IMR-90 (cell line): ENCODE measurements around the gene LSM14A. TPM values are rescaled to one million over a fixed set of nuclear protein-coding genes. Genes with fewer than 3 reads are reported as not detected.

ENCODE experiments used
- ATAC-seq: fragments of 200-7000 bp; cut with Tn5 transposase; 2 replicates; pipeline ENCODE4 v1.9.1; 2020; ENCODE audit warnings: low read depth, mild to moderate bottlenecking, moderate library complexity
- BruUV-seq: library from RNA; stranded (reverse); fragments of 400-500 nt; replicated peaks from 2 replicates; lab custom pipeline; 2021; lab: Mats Ljungman, UMichigan
- CTCF ChIA-PET: fragments of 300-600 bp; formaldehyde crosslinking; extraction: SDS; loops from one replicate; lab custom pipeline; 2021; ENCODE audit warnings: antibody characterized with exemption; lab: Yijun Ruan, JAX
- POLR2A ChIA-PET: fragments of 300-600 bp; sonication (Branson Sonifier 250); formaldehyde crosslinking; loops from one replicate; lab custom pipeline; 2022; ENCODE audit warnings: antibody characterized with exemption; ENCODE audit not compliant: unreplicated experiment; lab: Charles Lee
- DNase-seq: peaks from one replicate; pipeline ENCODE4 v3.0.0; 2013
- H2AFZ ChIP-seq: replicated peaks from 2 replicates; pipeline ENCODE3; 2013; ENCODE audit warnings: low read length, mild to moderate bottlenecking; ENCODE audit not compliant: poor library complexity
- H2AK5ac ChIP-seq: 2 replicates; pipeline ENCODE4 v1.6.1; 2013; ENCODE audit warnings: low read depth, low read length, inconsistent platforms
- H2AK9ac ChIP-seq: replicated peaks from 2 replicates; pipeline ENCODE3; 2013; ENCODE audit warnings: mild to moderate bottlenecking, low read depth, low read length, moderate library complexity; ENCODE audit not compliant: poor library complexity
- H2BK120ac ChIP-seq: 2 replicates; pipeline ENCODE4 v1.6.1; 2013; ENCODE audit warnings: low read depth, low read length, inconsistent platforms
- H2BK15ac ChIP-seq: 3 replicates; pipeline ENCODE4 v1.6.1; 2013; ENCODE audit warnings: low read depth, low read length, inconsistent platforms
- H2BK20ac ChIP-seq: 2 replicates; pipeline ENCODE4 v1.6.1; 2013; ENCODE audit warnings: low read depth, mild to moderate bottlenecking, inconsistent platforms, low read length, moderate library complexity
- H2BK5ac ChIP-seq: 2 replicates; pipeline ENCODE4 v1.6.1; 2013; ENCODE audit warnings: mild to moderate bottlenecking, low read depth, low read length, inconsistent platforms; ENCODE audit not compliant: poor library complexity, severe bottlenecking
- H3K14ac ChIP-seq: replicated peaks from 2 replicates; pipeline ENCODE4 v1.6.1; 2013; ENCODE audit warnings: low read depth, low read length, inconsistent platforms
- H3K18ac ChIP-seq: 2 replicates; pipeline ENCODE4 v1.6.1; 2013; ENCODE audit warnings: low read depth, low read length, control low read depth
- H3K23ac ChIP-seq: 2 replicates; pipeline ENCODE4 v1.6.1; 2013; ENCODE audit warnings: low read depth, low read length, inconsistent platforms
- H3K27ac ChIP-seq: 2 replicates; pipeline ENCODE4 v1.5.1; 2013; ENCODE audit warnings: mild to moderate bottlenecking, control low read depth, low read length; ENCODE audit not compliant: insufficient read depth
- H3K27me3 ChIP-seq: 2 replicates; pipeline ENCODE4 v1.6.1; 2013; ENCODE audit warnings: low read length; ENCODE audit not compliant: control insufficient read depth, insufficient read depth
- H3K36me3 ChIP-seq: 2 replicates; pipeline ENCODE4 v1.6.1; 2013; ENCODE audit warnings: low read length, mixed read lengths; ENCODE audit not compliant: control insufficient read depth, insufficient read depth
- H3K4ac ChIP-seq: 2 replicates; pipeline ENCODE4 v1.6.1; 2013; ENCODE audit warnings: low read depth, low read length, inconsistent platforms
- H3K4me1 ChIP-seq: 2 replicates; pipeline ENCODE4 v1.6.1; 2013; ENCODE audit warnings: low read length, mixed read lengths; ENCODE audit not compliant: control insufficient read depth, insufficient read depth
- H3K4me2 ChIP-seq: 2 replicates; pipeline ENCODE4 v1.6.1; 2013; ENCODE audit warnings: low read depth, mild to moderate bottlenecking, control low read depth, low read length, moderate library complexity
- H3K4me3 ChIP-seq: 2 replicates; pipeline ENCODE4 v1.5.1; 2013; ENCODE audit warnings: low read depth, mild to moderate bottlenecking, control low read depth, low read length, moderate library complexity; ENCODE audit not compliant: insufficient read depth
- H3K56ac ChIP-seq: 2 replicates; pipeline ENCODE4 v1.6.1; 2013; ENCODE audit warnings: low read length, inconsistent platforms; ENCODE audit not compliant: insufficient read depth; ENCODE audit errors: extremely low read depth
- H3K79me1 ChIP-seq, 2 experiments: 2 replicates each; pipeline ENCODE4 v1.6.1; 2013; ENCODE audit warnings: low read length in 2 of 2, inconsistent platforms in 1 of 2, low read depth in 1 of 2
- H3K9ac ChIP-seq: 2 replicates; pipeline ENCODE4 v1.6.1; 2013; ENCODE audit warnings: low read depth, low read length, control low read depth
- H3K9me1 ChIP-seq: 2 replicates; pipeline ENCODE4 v1.6.1; 2013; ENCODE audit warnings: low read length, inconsistent platforms; ENCODE audit not compliant: insufficient read depth
- H3K9me3 ChIP-seq: 2 replicates; pipeline ENCODE4 v1.6.1; 2013; ENCODE audit warnings: low read length; ENCODE audit not compliant: control insufficient read depth, insufficient read depth
- H4K20me1 ChIP-seq: 2 replicates; pipeline ENCODE4 v1.6.1; 2013; ENCODE audit warnings: low read length, inconsistent platforms; ENCODE audit not compliant: insufficient read depth
- H4K5ac ChIP-seq: 2 replicates; pipeline ENCODE4 v1.6.1; 2013; ENCODE audit warnings: mild to moderate bottlenecking, low read depth, low read length, control low read depth
- H4K8ac ChIP-seq, 2 experiments: 2 replicates each; pipeline ENCODE4 v1.6.1; 2013; ENCODE audit warnings: low read depth in 2 of 2, low read length in 2 of 2, control low read depth in 1 of 2, inconsistent platforms in 1 of 2
- H4K91ac ChIP-seq: 2 replicates; pipeline ENCODE4 v1.6.1; 2013; ENCODE audit warnings: low read depth, low read length, inconsistent platforms; ENCODE audit not compliant: insufficient read depth
- BHLHE40 ChIP-seq: fragments of 150-350 bp; IDR thresholded peaks from 2 replicates; pipeline ENCODE4 v1.6.1; 2016; ENCODE audit warnings: mild to moderate bottlenecking, low read depth, low read length
- CEBPB ChIP-seq: IDR thresholded peaks from 2 replicates; pipeline ENCODE4 v1.6.1; 2012; ENCODE audit warnings: low read depth, low read length, improper control_type of control experiment
- CTCF ChIP-seq: conservative IDR thresholded peaks from 2 replicates; pipeline ENCODE4 v1.5.1; 2012; ENCODE audit warnings: mild to moderate bottlenecking, low read depth, low read length, improper control_type of control experiment
- MXI1 ChIP-seq: IDR thresholded peaks from 2 replicates; pipeline ENCODE4 v1.6.1; 2012; ENCODE audit warnings: low read depth, mild to moderate bottlenecking, low read length, moderate library complexity, borderline replicate concordance
- USF2 ChIP-seq: fragments of 150-350 bp; IDR thresholded peaks from 2 replicates; pipeline ENCODE4 v1.6.1; 2017; ENCODE audit warnings: mild to moderate bottlenecking, antibody characterized with exemption, low read length, low read depth
- WGBS, 2 experiments: methylation state at CpG; one replicate each; pipeline versions ENCODE4 v1.1.5 to v1.1.7; 2013; ENCODE audit warnings: missing lambda C conversion rate in 2 of 2; ENCODE audit not compliant: insufficient read length in 1 of 2; ENCODE audit errors: extremely low coverage in 2 of 2; 5-methylcytosine and 5-hydroxymethylcytosine counted together
- dilution Hi-C: fragments of 300-500 bp; cut with HindIII; formaldehyde crosslinking; loops from one replicate; pipeline ENCODE4 v1.14.3; 2018; ENCODE audit warnings: low sequenced_read_pairs; ENCODE audit not compliant: unreplicated experiment
- in situ Hi-C: fragments of 300-500 bp; cut with MboI; formaldehyde crosslinking; loops from 3 replicates; pipeline ENCODE4 v1.14.3; 2019; ENCODE audit warnings: low sequenced_read_pairs, inconsistent platforms, mixed read lengths
- intact Hi-C: fragments of 100-400 bp; cut with micrococcal nuclease; formaldehyde crosslinking; loops from 2 replicates; pipeline ENCODE4 v1.10.0; 2022
- polyA plus RNA-seq, 3 experiments: library from polyadenylated mRNA; depleted of rRNA; stranded (reverse); fragments of >200 nt; gene quantifications; 2 replicates each; pipeline ENCODE4 v1.2.3, GENCODE V29; 2012; ENCODE audit warnings: low replicate concordance in 1 of 3
- total RNA-seq: library from RNA; depleted of rRNA; stranded (reverse); fragments of >200 nt; gene quantifications from 2 replicates; pipeline ENCODE4 v1.2.3, GENCODE V29; 2012

LSM14A gene
- total and polyA plus RNA-seq, 2 of the 4 experiments (the other 2 are of a cell fraction) = 44.3 to 54.8 TPM

- H3K18ac ChIP-seq = peak overlapping the region; percentile 6; the same call in 1 of the 2 replicates
- WGBS, 2 experiments = 2% methylated on average over 23 of the region's 63 CpGs; no CpG with 5 or more reads in 1 of the 2 experiments
- H3K4me3 ChIP-seq = peak overlapping the region; percentile 60
- H3K4me1 ChIP-seq = no peaks in the 10 kb centered on the region
- no peaks in the 10 kb centered on the region for H4K20me1 ChIP-seq
- peak overlapping the region; percentile 62 for H2BK5ac ChIP-seq
- ATAC-seq = peak; percentile 99
- peak overlapping the region; percentile 70 for H3K27ac ChIP-seq
- H3K56ac ChIP-seq = peak overlapping the region; percentile 80
- CTCF ChIA-PET = interaction anchor here (1.0 to 1.1 kb wide), 2 partner anchors 11 to 15 kb away, joined by 3 to 4 read pairs; no protein-coding TSS in a partner anchor
- BruUV-seq = no TSS peak
- in situ Hi-C loops (loop anchor here (25.0 kb wide), 1 partner anchor 578 kb away; no protein-coding TSS in a partner anchor), intact Hi-C loops (no loop called here), dilution Hi-C loops (no loop called here)
- peak overlapping the region; percentile 60 for H4K91ac ChIP-seq
- peak overlapping the region; percentile 80 for H2AK9ac ChIP-seq
- H3K36me3 ChIP-seq = no peaks in the 10 kb centered on the region
- peak overlapping the region; percentile 76; the same call in 1 of the 2 replicates for H2BK120ac ChIP-seq
- H3K27me3 ChIP-seq = no peaks in the 10 kb centered on the region; the same call in 1 of the 2 replicates
- DNase-seq = peak; percentile 47
- H3K79me1 ChIP-seq = peaks cover 0 to 4% of the 10 kb centered on the region in 2 experiments; a peak in 1 of 4 replicates
- H2AFZ ChIP-seq = peak overlapping the region; percentile 100
- H4K8ac ChIP-seq = peak overlapping the region; percentile 88 to 98
- no peaks in the 10 kb centered on the region for H3K9me1 ChIP-seq
- peak overlapping the region; percentile 77 for H3K14ac ChIP-seq
- TF ChIP-seq BHLHE40 (peak; percentile 11; the same call in 1 of the 2 replicates), CEBPB (peak; percentile 71), CTCF (no peak), USF2 (no peak), MXI1 (peak; percentile 19; the same call in 1 of the 2 replicates)
- H2BK15ac ChIP-seq = no peak overlapping the region
- peak overlapping the region; percentile 84 for H3K4me2 ChIP-seq
- H3K9me3 ChIP-seq = no peaks in the 10 kb centered on the region
- H3K9ac ChIP-seq = peak overlapping the region; percentile 91
- peak overlapping the region; percentile 85 for H3K4ac ChIP-seq
- H4K5ac ChIP-seq = peak overlapping the region; percentile 51
- POLR2A ChIA-PET = no interaction called here
- H2AK5ac ChIP-seq = peak overlapping the region; percentile 23
- H3K23ac ChIP-seq = peak overlapping the region; percentile 74
- H2BK20ac ChIP-seq = 0 out of 2 replicates have a peak overlapping the region, but pooled peaks have one; percentile 20
These were observed 37.9 kb upstream of the LSM14A start for GRCh38 chr19:34134190-34135053.
